Memory B cell (primary cell): Measurements from ENCODE around the gene RPL34.
A peak's percentile ranks its signal among the peaks of the same experiment; 100 is the strongest.
"Not testable (repeated sequence)": the region's sequence is repeated elsewhere in the genome, so short reads cannot be mapped to it uniquely, and the experiment has no call there.

Experiments
- ATAC-seq: fragments of 150-1000 bp; cut with Tn5 transposase; 2 replicates; pipeline ENCODE4 v1.10.0; 2021; ENCODE audit warnings: low read depth, mild to moderate bottlenecking, moderate library complexity
- DNase-seq, 2 donors: peaks; one replicate each; pipeline ENCODE4 v3.0.0; 2022; ENCODE audit warnings: low spot score in 2 of 2
- H3K27ac Mint-ChIP-seq: one replicate; pipeline ENCODE4 v1.8.0; 2022; ENCODE audit warnings: mild to moderate bottlenecking, moderate library complexity, mixed read lengths
- H3K27me3 Mint-ChIP-seq: one replicate; pipeline ENCODE4 v1.8.0; 2022; ENCODE audit warnings: mixed read lengths
- H3K36me3 Mint-ChIP-seq: one replicate; pipeline ENCODE4 v1.8.0; 2022; ENCODE audit warnings: mild to moderate bottlenecking, mixed read lengths
- H3K4me1 Mint-ChIP-seq: one replicate; pipeline ENCODE4 v1.8.0; 2022; ENCODE audit warnings: mixed read lengths
- H3K4me3 Mint-ChIP-seq: one replicate; pipeline ENCODE4 v1.8.0; 2022; ENCODE audit warnings: mild to moderate bottlenecking, moderate library complexity, mixed read lengths
- H3K9me3 Mint-ChIP-seq: one replicate; pipeline ENCODE4 v1.8.0; 2022; ENCODE audit warnings: mixed read lengths

RPL34 gene

DNA sequence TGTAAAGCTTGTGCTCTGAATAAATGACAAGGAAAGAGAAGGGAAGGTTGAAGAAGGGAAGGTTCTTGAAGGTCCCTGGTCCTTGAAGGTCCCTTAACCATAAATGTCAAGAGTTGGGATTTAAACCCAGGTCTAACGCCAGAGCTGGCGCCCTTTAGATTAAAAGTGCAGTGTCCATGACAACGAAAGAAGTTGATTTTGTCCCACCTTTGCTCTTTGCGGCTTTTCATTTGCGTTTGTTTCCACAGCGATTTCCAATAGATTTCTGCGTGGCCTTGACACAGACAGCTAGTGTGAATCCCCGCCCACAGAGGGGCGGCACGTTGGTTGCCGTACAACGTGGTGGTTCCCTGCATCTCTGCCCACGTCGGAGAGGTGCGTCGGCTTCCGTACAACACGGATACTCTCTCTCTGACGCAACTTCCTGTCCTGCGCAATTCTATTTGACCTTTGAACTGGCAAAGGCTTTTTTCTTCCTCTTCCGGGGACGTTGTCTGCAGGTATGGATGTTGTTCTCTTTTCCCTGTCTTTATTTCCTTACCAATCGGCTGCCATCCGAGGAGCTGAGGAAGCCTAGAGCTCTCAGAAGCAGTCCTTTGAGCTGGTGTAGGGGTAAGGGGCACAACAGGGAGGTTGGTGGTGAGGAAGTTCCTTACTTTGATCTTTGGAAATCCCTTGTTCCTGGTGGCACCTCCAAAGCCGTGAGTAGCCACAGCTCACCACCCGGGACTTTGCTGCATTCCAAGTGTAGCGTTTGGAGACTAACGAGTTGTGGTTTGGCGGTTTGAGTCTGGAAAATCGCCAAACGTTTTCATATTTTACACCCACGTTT is at the start of gene RPL34:
Gene RPL34, plus strand, starts transcription at position 476 of the 832 bp plus-strand sequence. CDS start 1,384 bp downstream, outside the sequence.
- peak; percentile 99 for ATAC-seq
- H3K27ac Mint-ChIP-seq, result peak within 1 kb of the TSS; percentile 90
- H3K4me1 Mint-ChIP-seq, result peaks cover 26% of the 10 kb centered on the region

DNA sequence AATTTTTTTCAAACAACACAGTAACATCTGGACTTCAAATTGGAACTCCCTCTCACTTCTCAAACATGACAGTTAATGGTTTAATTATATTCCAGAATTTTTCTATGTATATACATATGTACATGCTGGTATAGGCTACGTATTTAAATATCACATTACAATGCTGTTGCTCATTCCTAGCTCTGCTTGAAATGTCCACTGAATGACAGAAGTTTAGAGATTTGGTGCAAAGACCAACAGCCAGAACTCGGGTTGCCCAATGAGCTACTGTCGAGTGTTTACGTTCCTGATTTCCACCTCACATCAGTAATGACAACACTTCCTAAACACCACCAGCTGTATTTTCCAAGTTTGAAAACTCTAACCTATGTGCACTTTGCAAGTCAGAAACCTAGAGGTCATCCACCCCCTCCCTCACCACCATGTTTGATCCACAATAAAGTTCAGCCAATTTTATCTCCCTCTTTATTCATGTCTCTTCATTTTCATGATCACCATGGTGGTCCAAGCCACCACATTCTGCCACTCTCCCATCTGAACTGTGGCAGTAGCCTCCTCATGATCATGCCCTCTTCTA is 49.3 kb upstream of the RPL34 start:
- no peak for DNase-seq
- no peak for ATAC-seq
- no peaks in the 10 kb centered on the region for H3K4me1 Mint-ChIP-seq
- H3K27ac Mint-ChIP-seq, result no peak overlapping the region
- no peaks in the 10 kb centered on the region for H3K36me3 Mint-ChIP-seq
- no peak overlapping the region for H3K4me3 Mint-ChIP-seq
- H3K27me3 Mint-ChIP-seq, result peaks cover 13% of the 10 kb centered on the region
- H3K9me3 Mint-ChIP-seq, result no peaks in the 10 kb centered on the region

More for the DNA sequence above, at the start of gene RPL34:
- DNase-seq, result peak; percentile 94 to 96
- H3K4me3 Mint-ChIP-seq, result peak within 1 kb of the TSS; percentile 95
- H3K9me3 Mint-ChIP-seq, result peaks cover 4% of the 10 kb centered on the region
- no peaks in the 10 kb centered on the region for H3K27me3 Mint-ChIP-seq
- H3K36me3 Mint-ChIP-seq, result peaks cover 34% of the 10 kb centered on the region

GRCh38 chr4:108574402-108574801 is 46.0 kb upstream of the RPL34 start:
- Mint-ChIP-seq H3K9me3 (no peaks in the 10 kb centered on the region), H3K4me1 (no peaks in the 10 kb centered on the region), H3K36me3 (no peaks in the 10 kb centered on the region), H3K27me3 (peaks cover 9% of the 10 kb centered on the region), H3K27ac (no peak overlapping the region), H3K4me3 (no peak overlapping the region)
- DNase-seq, result no peak
- no peak for ATAC-seq

DNA sequence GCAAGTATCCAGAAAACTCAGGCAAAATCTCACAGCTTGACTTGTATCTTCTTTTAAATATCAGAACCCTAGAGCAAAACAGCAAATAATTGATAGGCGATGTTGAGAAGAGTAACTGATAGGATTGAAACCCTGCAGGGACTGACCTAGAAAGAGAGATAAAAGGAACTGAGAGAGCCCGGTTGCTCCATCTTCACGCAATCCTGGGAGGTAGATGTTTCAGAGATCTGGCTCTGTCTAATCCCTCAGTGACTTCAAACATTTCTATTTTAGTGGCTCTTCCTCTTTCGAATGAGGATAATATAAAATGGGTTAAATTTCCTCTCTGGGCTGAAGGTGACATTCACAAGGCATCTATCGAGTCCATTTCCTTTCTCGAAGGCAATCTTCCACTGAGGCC is 39.3 kb upstream of the RPL34 start:
- no peak overlapping the region for H3K4me3 Mint-ChIP-seq
- H3K27ac Mint-ChIP-seq, result no peak overlapping the region
- H3K27me3 Mint-ChIP-seq, result no peaks in the 10 kb centered on the region
- ATAC-seq, result no peak
- no peaks in the 10 kb centered on the region for H3K4me1 Mint-ChIP-seq
- no peaks in the 10 kb centered on the region for H3K9me3 Mint-ChIP-seq
- no peak for DNase-seq
- H3K36me3 Mint-ChIP-seq, result no peaks in the 10 kb centered on the region

DNA sequence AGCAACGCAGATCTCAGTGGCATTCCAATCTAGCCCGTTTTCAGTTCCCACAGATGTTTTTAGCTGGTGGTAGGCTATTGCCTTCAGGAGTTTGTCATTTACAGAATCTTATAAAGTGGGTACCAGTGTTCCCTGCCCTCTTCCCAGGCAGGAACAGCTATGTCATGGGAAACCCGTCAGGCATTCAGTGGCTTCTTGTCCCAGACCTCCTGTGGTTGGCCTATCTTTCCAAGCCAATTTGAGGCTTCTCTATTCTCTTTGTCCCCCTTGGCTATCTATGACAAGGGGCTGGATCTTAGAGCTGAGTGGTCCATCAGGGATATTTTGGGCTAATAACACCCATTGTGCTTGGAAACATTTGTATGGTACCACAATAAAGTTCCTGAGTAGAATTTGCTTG is 33.6 kb upstream of the RPL34 start:
- no peak for ATAC-seq
- Mint-ChIP-seq H3K27ac (no peak overlapping the region), H3K36me3 (peaks cover 10% of the 10 kb centered on the region), H3K4me3 (no peak overlapping the region), H3K4me1 (no peaks in the 10 kb centered on the region), H3K27me3 (no peaks in the 10 kb centered on the region), H3K9me3 (no peaks in the 10 kb centered on the region)
- no peak for DNase-seq

GRCh38 chr4:108588878-108589277 is 31.5 kb upstream of the RPL34 start:
- H3K27ac Mint-ChIP-seq, result no peak overlapping the region

DNA sequence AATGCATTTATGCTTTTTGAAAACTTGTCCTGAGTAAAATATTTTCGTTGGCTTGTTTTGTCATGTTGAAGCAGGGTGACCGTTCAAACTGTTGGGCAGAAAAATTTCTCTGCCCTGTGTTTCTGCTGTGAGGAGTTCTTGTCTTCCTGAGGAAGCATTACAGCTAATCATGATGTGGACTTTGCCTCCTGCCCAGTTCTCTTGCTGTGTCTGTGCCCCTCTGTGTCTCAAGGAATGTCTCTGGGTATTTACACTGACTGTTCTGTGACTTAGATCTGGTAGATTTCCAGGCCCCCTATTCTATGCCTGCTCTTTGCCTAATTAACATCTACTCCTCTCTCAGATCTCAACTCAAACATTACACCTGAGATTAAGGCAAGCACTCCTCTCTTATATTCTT is 30.4 kb upstream of the RPL34 start:
- Mint-ChIP-seq H3K9me3 (peaks cover 2% of the 10 kb centered on the region), H3K27me3 (no peaks in the 10 kb centered on the region), H3K4me1 (no peaks in the 10 kb centered on the region), H3K27ac (no peak overlapping the region), H3K4me3 (no peak overlapping the region), H3K36me3 (peaks cover 20% of the 10 kb centered on the region)
- no peak for DNase-seq
- no peak for ATAC-seq

More at GRCh38 chr4:108588878-108589277, 31.5 kb upstream of the RPL34 start:
- Mint-ChIP-seq H3K27me3 (no peaks in the 10 kb centered on the region), H3K4me1 (no peaks in the 10 kb centered on the region), H3K4me3 (no peak overlapping the region), H3K36me3 (peaks cover 17% of the 10 kb centered on the region), H3K9me3 (no peaks in the 10 kb centered on the region)
- no peak for DNase-seq
- no peak for ATAC-seq

- ATAC-seq (no peak), DNase-seq (no peak)
- Mint-ChIP-seq H3K4me3 (no peak overlapping the region), H3K4me1 (no peaks in the 10 kb centered on the region), H3K27me3 (no peaks in the 10 kb centered on the region), H3K36me3 (peaks cover 20% of the 10 kb centered on the region), H3K9me3 (peaks cover 2% of the 10 kb centered on the region), H3K27ac (no peak overlapping the region)
Observed at GRCh38 chr4:108590776-108591175, 29.6 kb upstream of the RPL34 start.

GRCh38 chr4:108592674-108592986 is 27.7 kb upstream of the RPL34 start:
- Mint-ChIP-seq H3K36me3 (peaks cover 22% of the 10 kb centered on the region), H3K4me3 (no peak overlapping the region), H3K9me3 (peaks cover 5% of the 10 kb centered on the region), H3K4me1 (no peaks in the 10 kb centered on the region), H3K27ac (no peak overlapping the region), H3K27me3 (no peaks in the 10 kb centered on the region)
- DNase-seq (no peak), ATAC-seq (no peak)

- DNase-seq, H3K4me3 Mint-ChIP-seq, H3K27me3 Mint-ChIP-seq, H3K27ac Mint-ChIP-seq, H3K4me1 Mint-ChIP-seq, ATAC-seq, H3K9me3 Mint-ChIP-seq: not testable (repeated sequence)
- H3K36me3 Mint-ChIP-seq, result peaks cover 22% of the 10 kb centered on the region
Observed at GRCh38 chr4:108594296-108594695, 26.1 kb upstream of the RPL34 start.

DNA sequence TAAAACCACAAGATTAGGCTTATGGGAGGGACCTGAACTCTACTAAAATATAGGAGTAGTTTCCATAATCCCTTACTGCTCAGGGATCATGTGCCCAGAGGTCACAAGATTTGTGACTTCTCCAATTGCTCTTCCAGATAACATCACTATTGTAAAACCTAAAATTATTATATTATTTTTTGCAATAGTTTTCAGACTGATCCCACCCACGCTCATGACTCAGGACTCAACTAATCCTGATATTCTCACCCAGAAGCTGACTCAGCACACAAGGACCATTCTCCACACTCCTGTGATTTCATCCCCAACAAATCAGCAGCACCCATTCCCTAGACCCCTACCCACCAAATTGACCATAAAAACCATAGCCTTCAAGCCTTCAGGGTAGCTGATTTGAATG is 24.0 kb upstream of the RPL34 start:
- H3K27ac Mint-ChIP-seq, result no peak overlapping the region
- ATAC-seq, result no peak
- no peaks in the 10 kb centered on the region for H3K27me3 Mint-ChIP-seq
- peaks cover 5% of the 10 kb centered on the region for H3K9me3 Mint-ChIP-seq
- no peaks in the 10 kb centered on the region for H3K4me1 Mint-ChIP-seq
- no peak overlapping the region for H3K4me3 Mint-ChIP-seq
- DNase-seq, result no peak
- H3K36me3 Mint-ChIP-seq, result peaks cover 18% of the 10 kb centered on the region

DNA sequence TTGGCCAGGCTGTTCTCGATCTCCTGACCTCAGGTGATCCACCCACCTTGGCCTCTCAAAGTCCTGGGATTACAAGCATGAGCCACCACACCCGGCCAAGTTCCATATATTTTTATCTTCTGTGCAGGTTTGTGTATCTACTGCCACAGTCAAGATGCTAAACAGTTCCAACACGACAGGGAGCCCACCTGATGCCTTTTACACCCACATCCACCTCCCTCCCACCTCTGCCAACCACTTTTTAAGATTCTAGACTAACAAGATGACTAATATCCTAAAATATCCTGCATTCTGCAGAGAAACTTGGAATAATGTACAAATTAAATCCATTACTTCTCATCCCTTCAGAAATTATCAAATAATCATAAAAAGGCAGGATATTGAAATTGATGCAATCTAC is 19.3 kb upstream of the RPL34 start:
- Mint-ChIP-seq H3K36me3 (peaks cover 5% of the 10 kb centered on the region), H3K4me3 (no peak overlapping the region), H3K27ac (no peak overlapping the region), H3K27me3 (no peaks in the 10 kb centered on the region), H3K4me1 (no peaks in the 10 kb centered on the region), H3K9me3 (peaks cover 3% of the 10 kb centered on the region)
- DNase-seq, result no peak
- ATAC-seq, result no peak

DNA sequence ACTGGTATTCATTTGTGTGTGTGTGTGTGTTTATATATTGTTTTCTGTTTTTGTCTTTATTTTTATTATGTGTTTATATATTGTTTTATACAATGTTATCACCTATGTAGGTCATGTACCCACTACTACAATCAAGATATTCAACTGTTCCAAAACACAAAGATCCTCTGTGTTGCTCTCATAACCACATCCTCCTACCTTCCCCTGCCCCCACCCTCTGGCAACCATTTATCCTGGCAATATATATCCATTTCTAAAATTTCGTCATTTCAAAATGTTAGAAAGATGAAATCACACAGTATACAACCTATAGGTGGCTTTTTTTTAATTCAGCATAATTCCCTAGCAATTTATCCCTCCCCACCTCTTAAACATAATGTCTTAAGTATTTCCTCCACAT is 18.8 kb upstream of the RPL34 start:
- no peak overlapping the region for H3K4me3 Mint-ChIP-seq
- H3K27me3 Mint-ChIP-seq, result no peaks in the 10 kb centered on the region
- no peak for DNase-seq
- no peak overlapping the region for H3K27ac Mint-ChIP-seq
- H3K4me1 Mint-ChIP-seq, result no peaks in the 10 kb centered on the region
- peaks cover 4% of the 10 kb centered on the region for H3K9me3 Mint-ChIP-seq
- no peak for ATAC-seq
- H3K36me3 Mint-ChIP-seq, result peaks cover 4% of the 10 kb centered on the region

DNA sequence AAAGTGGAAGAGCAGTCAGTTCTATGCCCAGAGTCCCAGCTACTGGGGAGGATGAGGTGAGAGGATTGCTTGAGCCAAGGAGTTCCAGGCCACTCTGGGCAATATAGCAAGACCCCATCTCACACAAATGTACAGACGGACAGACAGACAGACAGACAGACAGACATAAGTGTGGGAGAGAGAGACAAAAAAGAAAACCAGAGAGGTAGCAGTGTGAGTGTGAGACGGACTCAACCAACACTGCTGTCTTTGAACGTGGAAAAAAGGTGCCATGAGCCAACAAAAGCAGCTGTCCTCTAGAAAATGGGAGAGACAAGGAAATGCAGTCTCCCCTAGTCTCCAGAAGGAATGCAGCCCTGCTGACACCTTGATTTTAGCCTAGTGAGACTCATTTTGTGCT is 18.2 kb upstream of the RPL34 start:
- DNase-seq (no peak), ATAC-seq (no peak)
- no peak overlapping the region for H3K27ac Mint-ChIP-seq
- H3K9me3 Mint-ChIP-seq, result peaks cover 3% of the 10 kb centered on the region
- H3K4me3 Mint-ChIP-seq, result no peak overlapping the region
- peaks cover 7% of the 10 kb centered on the region for H3K36me3 Mint-ChIP-seq
- H3K27me3 Mint-ChIP-seq, result no peaks in the 10 kb centered on the region
- no peaks in the 10 kb centered on the region for H3K4me1 Mint-ChIP-seq
